ENCODE data around the gene NCAPD3.

The NCAPD3 gene

GRCh38 chr11:134246678-134247077 is 22.9 kb upstream of the NCAPD3 start:
- Histone ChIP-seq H3K27ac (no peak overlapping the region), H3K27me3 (ENCODE audit: control insufficient read depth, insufficient read depth, low read length) (no peaks in the 10 kb centered on the region), H3K4me1 (no peaks in the 10 kb centered on the region), H3K9me3 (ENCODE audit: control insufficient read depth, low read length) (no peaks in the 10 kb centered on the region), H3K9ac (no peak overlapping the region), H2AFZ (no peak overlapping the region), H3K4me2 (ENCODE audit: low read length) (no peak overlapping the region), H3K4me3 (ENCODE audit: low read depth, low read length) (no peak overlapping the region), H3K79me2 (no peaks in the 10 kb centered on the region), H3K36me3 (ENCODE audit: control insufficient read depth, insufficient read depth, low read length) (no peaks in the 10 kb centered on the region)
- TF ChIP-seq CTCF (IDR thresholded peaks at IDR 0.05), result no peak

GRCh38 chr11:134246100-134246499 is 22.3 kb upstream of the NCAPD3 start:
- Histone ChIP-seq H3K4me3 (ENCODE audit: low read depth, low read length) (no peak overlapping the region), H3K4me1 (no peaks in the 10 kb centered on the region), H2AFZ (no peak overlapping the region), H3K9me3 (ENCODE audit: control insufficient read depth, low read length) (no peaks in the 10 kb centered on the region), H3K27me3 (ENCODE audit: control insufficient read depth, insufficient read depth, low read length) (no peaks in the 10 kb centered on the region), H3K36me3 (ENCODE audit: control insufficient read depth, insufficient read depth, low read length) (no peaks in the 10 kb centered on the region), H3K4me2 (ENCODE audit: low read length) (no peak overlapping the region), H3K27ac (no peak overlapping the region), H3K9ac (no peak overlapping the region), H3K79me2 (no peaks in the 10 kb centered on the region)
- no peak for TF ChIP-seq CTCF (IDR thresholded peaks at IDR 0.05)

GRCh38 chr11:134245434-134245833 is 21.7 kb upstream of the NCAPD3 start:
- Histone ChIP-seq H3K4me3 (ENCODE audit: low read depth, low read length) (no peak overlapping the region), H3K79me2 (no peaks in the 10 kb centered on the region), H3K36me3 (ENCODE audit: control insufficient read depth, insufficient read depth, low read length) (no peaks in the 10 kb centered on the region), H3K9me3 (ENCODE audit: control insufficient read depth, low read length) (no peaks in the 10 kb centered on the region), H2AFZ (no peak overlapping the region), H3K4me1 (no peaks in the 10 kb centered on the region), H3K27me3 (ENCODE audit: control insufficient read depth, insufficient read depth, low read length) (no peaks in the 10 kb centered on the region), H3K9ac (no peak overlapping the region), H3K27ac (no peak overlapping the region), H3K4me2 (ENCODE audit: low read length) (no peak overlapping the region)
- no peak for TF ChIP-seq CTCF (IDR thresholded peaks at IDR 0.05)

GRCh38 chr11:134244593-134244992 is 20.8 kb upstream of the NCAPD3 start:
- H3K27ac ChIP-seq, result no peak overlapping the region
- peak; percentile 47 for TF ChIP-seq CTCF (IDR thresholded peaks at IDR 0.05)
- no peak overlapping the region for H3K4me3 ChIP-seq (ENCODE audit: low read depth, low read length)
- no peak overlapping the region for H3K9ac ChIP-seq
- H3K36me3 ChIP-seq (ENCODE audit: control insufficient read depth, insufficient read depth, low read length), result no peaks in the 10 kb centered on the region
- no peak overlapping the region for H2AFZ ChIP-seq
- no peak overlapping the region for H3K4me2 ChIP-seq (ENCODE audit: low read length)
- no peaks in the 10 kb centered on the region for H3K9me3 ChIP-seq (ENCODE audit: control insufficient read depth, low read length)
- H3K4me1 ChIP-seq, result no peaks in the 10 kb centered on the region
- H3K79me2 ChIP-seq, result no peaks in the 10 kb centered on the region
- no peaks in the 10 kb centered on the region for H3K27me3 ChIP-seq (ENCODE audit: control insufficient read depth, insufficient read depth, low read length)

- no peaks in the 10 kb centered on the region for H3K27me3 ChIP-seq (ENCODE audit: control insufficient read depth, insufficient read depth, low read length)
- H3K4me1 ChIP-seq, result no peaks in the 10 kb centered on the region
- H3K36me3 ChIP-seq (ENCODE audit: control insufficient read depth, insufficient read depth, low read length), result no peaks in the 10 kb centered on the region
- H3K9ac ChIP-seq, result no peak overlapping the region
- H3K9me3 ChIP-seq (ENCODE audit: control insufficient read depth, low read length), result no peaks in the 10 kb centered on the region
- no peaks in the 10 kb centered on the region for H3K79me2 ChIP-seq
- H3K27ac ChIP-seq, result no peak overlapping the region
- no peak overlapping the region for H3K4me2 ChIP-seq (ENCODE audit: low read length)
- no peak overlapping the region for H3K4me3 ChIP-seq (ENCODE audit: low read depth, low read length)
- no peak overlapping the region for H2AFZ ChIP-seq
- TF ChIP-seq CTCF (IDR thresholded peaks at IDR 0.05), result no peak
These were observed 20.1 kb upstream of the NCAPD3 start for GRCh38 chr11:134243913-134244312.
